HG03066 (cell line): ENCODE data around the gene LEP.

Source experiments
- ATAC-seq: cut with Tn5 transposase; IDR thresholded peaks from one replicate; pipeline ENCODE4 v1.9.1; 2021; ENCODE audit warnings: low read depth; ENCODE audit not compliant: unreplicated experiment

Gene LEP

GRCh38 chr7:128240696-128241386, at the start of gene LEP:
TSS of gene LEP (plus strand) at chr7:128241278. CDS start at chr7:128252019, 10,741 bp downstream.
- no peak for ATAC-seq

- no peak for ATAC-seq
Measured at GRCh38 chr7:128192497-128193142, 48.5 kb upstream of the LEP start.

- ATAC-seq = no peak
Measured at GRCh38 chr7:128194533-128195282, 46.4 kb upstream of the LEP start.

- no peak for ATAC-seq
Measured at GRCh38 chr7:128197589-128197988, 43.5 kb upstream of the LEP start.

- no peak for ATAC-seq
Measured at GRCh38 chr7:128197989-128198580, 43.0 kb upstream of the LEP start.

GRCh38 chr7:128200376-128200775, 40.7 kb upstream of the LEP start:
- ATAC-seq = no peak

GRCh38 chr7:128201067-128201689, 39.9 kb upstream of the LEP start:
- no peak for ATAC-seq

GRCh38 chr7:128201690-128202085, 39.4 kb upstream of the LEP start:
- ATAC-seq = no peak

GRCh38 chr7:128202287-128202957, 38.7 kb upstream of the LEP start:
- ATAC-seq = no peak

- no peak for ATAC-seq
Measured at GRCh38 chr7:128203047-128203491, 38.0 kb upstream of the LEP start.

GRCh38 chr7:128203710-128204214, 37.3 kb upstream of the LEP start:
- no peak for ATAC-seq

- ATAC-seq = no peak
Measured at GRCh38 chr7:128204455-128204854, 36.6 kb upstream of the LEP start.

- no peak for ATAC-seq
Measured at GRCh38 chr7:128205068-128205467, 36.0 kb upstream of the LEP start.

- no peak for ATAC-seq
Measured at GRCh38 chr7:128206017-128206746, 34.9 kb upstream of the LEP start.

- ATAC-seq = no peak
Measured at GRCh38 chr7:128206747-128207500, 34.2 kb upstream of the LEP start.

GRCh38 chr7:128207609-128208008, 33.5 kb upstream of the LEP start:
- no peak for ATAC-seq

- no peak for ATAC-seq
Measured at GRCh38 chr7:128209229-128210035, 31.6 kb upstream of the LEP start.

- ATAC-seq = no peak
Measured at GRCh38 chr7:128210036-128210347, 31.1 kb upstream of the LEP start.
